WERI-Rb-1 (cell line): Measurements from ENCODE around the gene ECEL1.
"Not testable (repeated sequence)": the region's sequence is repeated elsewhere in the genome, so short reads cannot be mapped to it uniquely, and the experiment has no call there.

Experiments
- DNase-seq: peaks from one replicate; pipeline ENCODE4 v3.0.0-alpha.2; 2020
- H3K27ac ChIP-seq: fragments of 250-450 bp; sonication (Bioruptor Pico); 2 replicates; pipeline ENCODE4 v1.5.1; 2020; ENCODE audit warnings: mild to moderate bottlenecking, moderate library complexity
- H3K27me3 ChIP-seq: fragments of 250-450 bp; sonication (Bioruptor Pico); 2 replicates; pipeline ENCODE4 v1.5.1; 2021; ENCODE audit warnings: mild to moderate bottlenecking, low read depth, moderate library complexity; ENCODE audit not compliant: insufficient read depth, severe bottlenecking
- H3K36me3 ChIP-seq: fragments of 250-450 bp; sonication (Bioruptor Pico); 2 replicates; pipeline ENCODE4 v1.5.1; 2020; ENCODE audit warnings: mild to moderate bottlenecking, moderate library complexity
- H3K4me3 ChIP-seq: 2 replicates; pipeline ENCODE4 v1.5.1; 2011; ENCODE audit warnings: low read depth, mild to moderate bottlenecking, control low read depth, low read length
- H3K9me3 ChIP-seq: fragments of 250-450 bp; sonication (Bioruptor Pico); 2 replicates; pipeline ENCODE4 v1.5.1; 2021; ENCODE audit warnings: mild to moderate bottlenecking, moderate library complexity; ENCODE audit not compliant: severe bottlenecking
- TF ChIP-seq, protein P1 (sequence below): IDR thresholded peaks from 2 replicates; pipeline ENCODE4 v1.5.1; 2011; ENCODE audit warnings: low read depth, mild to moderate bottlenecking, control low read depth, inconsistent platforms, low read length

ECEL1 gene

DNA sequence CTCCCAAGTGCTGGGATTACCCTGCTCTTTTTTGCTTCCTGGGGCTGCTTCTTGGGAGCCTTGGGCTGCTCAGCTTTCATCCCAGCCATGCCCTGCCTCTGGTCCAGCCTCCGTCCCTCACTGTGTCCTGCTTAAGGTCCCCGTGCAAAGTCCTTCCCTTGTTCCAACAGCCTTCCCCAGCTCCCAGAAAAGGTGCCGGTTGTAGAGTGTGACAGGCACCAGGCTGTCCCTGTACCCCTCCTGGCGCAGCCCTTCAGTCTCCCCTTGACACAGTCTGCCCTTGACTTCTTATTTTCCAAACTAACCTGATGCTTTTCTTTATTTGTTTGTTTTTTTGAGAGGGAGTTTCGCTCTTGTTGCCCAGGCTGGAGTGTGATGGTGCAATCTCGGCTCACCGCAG lies 51.8 kb downstream of the ECEL1 start:
- Histone ChIP-seq H3K36me3 (no peaks in the 10 kb centered on the region), H3K27me3 (no peaks in the 10 kb centered on the region), H3K27ac (no peak overlapping the region), H3K4me3 (no peak overlapping the region), H3K9me3 (no peaks in the 10 kb centered on the region)
- DNase-seq: peak; percentile 3
- TF ChIP-seq, protein P1, sequence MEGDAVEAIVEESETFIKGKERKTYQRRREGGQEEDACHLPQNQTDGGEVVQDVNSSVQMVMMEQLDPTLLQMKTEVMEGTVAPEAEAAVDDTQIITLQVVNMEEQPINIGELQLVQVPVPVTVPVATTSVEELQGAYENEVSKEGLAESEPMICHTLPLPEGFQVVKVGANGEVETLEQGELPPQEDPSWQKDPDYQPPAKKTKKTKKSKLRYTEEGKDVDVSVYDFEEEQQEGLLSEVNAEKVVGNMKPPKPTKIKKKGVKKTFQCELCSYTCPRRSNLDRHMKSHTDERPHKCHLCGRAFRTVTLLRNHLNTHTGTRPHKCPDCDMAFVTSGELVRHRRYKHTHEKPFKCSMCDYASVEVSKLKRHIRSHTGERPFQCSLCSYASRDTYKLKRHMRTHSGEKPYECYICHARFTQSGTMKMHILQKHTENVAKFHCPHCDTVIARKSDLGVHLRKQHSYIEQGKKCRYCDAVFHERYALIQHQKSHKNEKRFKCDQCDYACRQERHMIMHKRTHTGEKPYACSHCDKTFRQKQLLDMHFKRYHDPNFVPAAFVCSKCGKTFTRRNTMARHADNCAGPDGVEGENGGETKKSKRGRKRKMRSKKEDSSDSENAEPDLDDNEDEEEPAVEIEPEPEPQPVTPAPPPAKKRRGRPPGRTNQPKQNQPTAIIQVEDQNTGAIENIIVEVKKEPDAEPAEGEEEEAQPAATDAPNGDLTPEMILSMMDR: no peak

- no peak overlapping the region for H3K4me3 ChIP-seq
- no peaks in the 10 kb centered on the region for H3K27me3 ChIP-seq
- no peak for DNase-seq
- H3K36me3 ChIP-seq: no peaks in the 10 kb centered on the region
- no peaks in the 10 kb centered on the region for H3K9me3 ChIP-seq
- no peak overlapping the region for H3K27ac ChIP-seq
- TF ChIP-seq, protein P1: no peak
Measured at GRCh38 chr2:232435375-232435648, 52.3 kb downstream of the ECEL1 start.

DNA sequence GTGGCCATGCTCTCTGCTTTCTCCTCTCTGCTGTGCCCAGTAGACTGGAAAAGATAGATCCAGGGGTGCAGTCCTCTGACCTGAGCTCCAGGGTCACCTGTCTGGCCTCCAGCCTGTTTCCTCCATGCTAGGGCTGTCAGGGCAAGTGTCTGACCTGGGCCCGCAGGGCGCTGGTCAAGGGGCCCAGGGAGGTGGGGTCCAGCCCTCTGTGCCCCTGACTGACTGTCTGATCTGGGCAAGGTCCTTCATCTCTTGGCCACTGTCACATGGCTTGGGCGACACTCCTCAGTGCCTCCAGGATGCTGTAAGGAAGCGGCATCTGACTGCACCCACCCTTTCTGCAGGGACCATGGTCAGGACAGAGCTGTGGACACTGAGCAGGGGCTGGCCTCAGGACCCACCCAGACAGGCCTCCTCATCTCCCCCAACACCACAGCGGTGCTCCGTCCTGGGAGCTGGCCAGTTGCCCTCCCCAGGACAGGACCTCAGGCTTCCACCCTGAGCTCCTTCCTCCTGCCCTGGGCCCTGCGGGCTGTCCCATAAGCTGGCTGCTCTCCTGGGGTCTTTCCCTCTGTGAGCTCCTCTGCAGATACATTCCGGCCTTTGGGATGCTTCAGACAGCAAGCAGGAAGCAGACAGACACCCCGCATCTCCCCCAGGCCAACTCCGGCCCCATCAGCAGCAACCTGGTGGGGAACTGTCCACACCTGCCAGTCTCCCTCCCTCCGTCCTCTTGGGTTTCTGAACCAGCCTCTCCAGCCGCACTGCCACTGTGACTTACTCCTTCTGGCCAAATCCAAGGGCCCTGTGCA lies 52.9 kb downstream of the ECEL1 start:
- H3K27me3 ChIP-seq: no peaks in the 10 kb centered on the region
- no peak for DNase-seq
- H3K4me3 ChIP-seq: no peak overlapping the region
- H3K9me3 ChIP-seq: no peaks in the 10 kb centered on the region
- no peak overlapping the region for H3K27ac ChIP-seq
- H3K36me3 ChIP-seq: no peaks in the 10 kb centered on the region
- TF ChIP-seq, protein P1: no peak

DNA sequence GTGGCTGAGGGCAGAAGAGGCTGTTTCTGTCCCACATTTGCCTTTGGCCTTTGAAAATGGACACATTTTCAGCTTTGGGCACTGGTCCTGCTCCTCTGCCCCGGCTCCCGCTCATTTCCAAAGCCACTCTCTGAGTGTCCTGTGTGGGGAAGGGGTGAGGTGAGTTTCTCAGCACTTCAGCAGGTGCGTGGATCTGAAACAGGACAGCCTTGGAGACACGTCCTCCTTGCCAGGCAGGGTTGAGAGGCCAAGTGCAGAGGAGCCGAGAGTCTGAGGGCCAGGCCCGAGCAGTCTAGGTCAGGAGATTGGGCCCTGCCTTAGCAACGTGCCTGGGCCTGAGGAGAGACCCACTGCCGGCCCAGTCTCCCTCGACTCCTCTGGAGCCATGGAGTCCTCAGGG lies 53.5 kb downstream of the ECEL1 start:
- TF ChIP-seq, protein P1: no peak
- DNase-seq: no peak
- no peak overlapping the region for H3K27ac ChIP-seq

GRCh38 chr2:232433622-232434021 lies 54.0 kb downstream of the ECEL1 start:
- not testable (repeated sequence) for H3K4me3 ChIP-seq, H3K27ac ChIP-seq, H3K36me3 ChIP-seq, H3K9me3 ChIP-seq, DNase-seq, H3K27me3 ChIP-seq

More for the DNA sequence above, 53.5 kb downstream of the ECEL1 start:
- Histone ChIP-seq H3K4me3 (no peak overlapping the region), H3K36me3 (no peaks in the 10 kb centered on the region), H3K9me3 (no peaks in the 10 kb centered on the region), H3K27me3 (no peaks in the 10 kb centered on the region)

GRCh38 chr2:232432598-232433184 lies 54.9 kb downstream of the ECEL1 start:
- no peak overlapping the region for H3K27ac ChIP-seq
- H3K9me3 ChIP-seq: no peaks in the 10 kb centered on the region
- TF ChIP-seq, protein P1: no peak
- H3K4me3 ChIP-seq: no peak overlapping the region
- no peaks in the 10 kb centered on the region for H3K36me3 ChIP-seq
- DNase-seq: no peak
- H3K27me3 ChIP-seq: no peaks in the 10 kb centered on the region
